ENCODE measurements around the gene LAMP5.

Gene LAMP5

DNA sequence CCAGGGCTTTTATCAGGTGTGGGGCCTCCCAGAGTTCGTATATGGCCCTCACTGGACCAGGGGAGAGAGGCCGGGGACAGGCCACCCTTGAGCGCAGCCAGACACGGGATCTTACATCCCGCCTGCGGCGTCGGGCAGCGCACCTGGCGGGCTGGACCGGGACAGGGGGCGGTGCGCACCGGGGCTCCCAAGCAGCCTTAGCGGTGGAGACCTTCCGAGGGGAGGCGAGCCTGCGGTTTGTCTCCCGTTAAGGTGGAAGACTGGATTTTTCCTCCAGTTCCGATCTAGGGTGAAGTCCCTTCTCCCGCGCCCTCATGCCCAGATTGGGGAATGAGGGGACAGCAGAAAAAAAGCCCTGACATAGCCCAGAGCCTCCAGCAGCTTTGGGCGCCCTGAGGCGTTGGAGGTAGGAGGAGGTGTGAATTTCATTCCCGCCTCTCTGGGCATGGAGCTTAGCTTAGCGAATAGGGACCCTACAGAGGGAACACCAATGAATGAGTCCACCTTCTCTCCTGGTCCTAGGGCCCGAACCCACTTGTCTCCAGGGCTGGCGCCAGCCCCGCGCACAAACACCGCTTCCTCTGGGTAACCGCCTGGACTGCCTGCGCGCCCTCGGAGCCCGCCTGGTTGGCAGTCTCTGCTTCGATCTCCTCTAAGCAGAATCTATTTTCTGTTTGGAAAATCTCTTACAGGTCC lies 6.7 kb upstream of the LAMP5 start:
- Histone ChIP-seq H3K27ac (ENCODE audit: low read depth, low read length, poor library complexity, severe bottlenecking) (no peak overlapping the region), H3K36me3 (ENCODE audit: insufficient read depth, low read length) (no peaks in the 10 kb centered on the region), H3K9me3 (ENCODE audit: low read length) (no peaks in the 10 kb centered on the region), H3K9me2 (ENCODE audit: low read depth, low read length) (no peaks in the 10 kb centered on the region), H3K9ac (ENCODE audit: low read length) (no peak overlapping the region), H2AFZ (ENCODE audit: low read length) (no peak overlapping the region), H3K4me1 (ENCODE audit: insufficient read depth, low read length, severe bottlenecking) (no peaks in the 10 kb centered on the region), H3K4me2 (ENCODE audit: low read length) (no peak overlapping the region), H3K27me3 (ENCODE audit: insufficient read depth, low read length) (no peaks in the 10 kb centered on the region), H3F3A (ENCODE audit: insufficient read depth, low read length) (no peaks in the 10 kb centered on the region), H3K79me2 (ENCODE audit: insufficient read depth, low read length) (no peaks in the 10 kb centered on the region), H3K4me3 (ENCODE audit: low read depth, low read length, poor library complexity, severe bottlenecking) (no peak overlapping the region), H4K20me1 (ENCODE audit: insufficient read depth, low read length) (no peaks in the 10 kb centered on the region)
- no peak for TF ChIP-seq EZH2 (IDR thresholded peaks at IDR 0.05; ENCODE audit: borderline replicate concordance, low read length)
- TF ChIP-seq, protein P1, sequence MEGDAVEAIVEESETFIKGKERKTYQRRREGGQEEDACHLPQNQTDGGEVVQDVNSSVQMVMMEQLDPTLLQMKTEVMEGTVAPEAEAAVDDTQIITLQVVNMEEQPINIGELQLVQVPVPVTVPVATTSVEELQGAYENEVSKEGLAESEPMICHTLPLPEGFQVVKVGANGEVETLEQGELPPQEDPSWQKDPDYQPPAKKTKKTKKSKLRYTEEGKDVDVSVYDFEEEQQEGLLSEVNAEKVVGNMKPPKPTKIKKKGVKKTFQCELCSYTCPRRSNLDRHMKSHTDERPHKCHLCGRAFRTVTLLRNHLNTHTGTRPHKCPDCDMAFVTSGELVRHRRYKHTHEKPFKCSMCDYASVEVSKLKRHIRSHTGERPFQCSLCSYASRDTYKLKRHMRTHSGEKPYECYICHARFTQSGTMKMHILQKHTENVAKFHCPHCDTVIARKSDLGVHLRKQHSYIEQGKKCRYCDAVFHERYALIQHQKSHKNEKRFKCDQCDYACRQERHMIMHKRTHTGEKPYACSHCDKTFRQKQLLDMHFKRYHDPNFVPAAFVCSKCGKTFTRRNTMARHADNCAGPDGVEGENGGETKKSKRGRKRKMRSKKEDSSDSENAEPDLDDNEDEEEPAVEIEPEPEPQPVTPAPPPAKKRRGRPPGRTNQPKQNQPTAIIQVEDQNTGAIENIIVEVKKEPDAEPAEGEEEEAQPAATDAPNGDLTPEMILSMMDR (IDR thresholded peaks at IDR 0.05; ENCODE audit: low read length): no peak

- Histone ChIP-seq H3K9me3 (ENCODE audit: low read length) (no peaks in the 10 kb centered on the region), H3K9me2 (ENCODE audit: low read depth, low read length) (no peaks in the 10 kb centered on the region), H3K27me3 (ENCODE audit: insufficient read depth, low read length) (no peaks in the 10 kb centered on the region), H3F3A (ENCODE audit: insufficient read depth, low read length) (no peaks in the 10 kb centered on the region), H3K4me2 (ENCODE audit: low read length) (no peak overlapping the region), H3K4me3 (ENCODE audit: low read depth, low read length, poor library complexity, severe bottlenecking) (no peak overlapping the region), H3K9ac (ENCODE audit: low read length) (no peak overlapping the region), H3K4me1 (ENCODE audit: insufficient read depth, low read length, severe bottlenecking) (no peaks in the 10 kb centered on the region), H4K20me1 (ENCODE audit: insufficient read depth, low read length) (no peaks in the 10 kb centered on the region), H3K27ac (ENCODE audit: low read depth, low read length, poor library complexity, severe bottlenecking) (no peak overlapping the region), H3K79me2 (ENCODE audit: insufficient read depth, low read length) (no peaks in the 10 kb centered on the region), H3K36me3 (ENCODE audit: insufficient read depth, low read length) (no peaks in the 10 kb centered on the region), H2AFZ (ENCODE audit: low read length) (no peak overlapping the region)
- TF ChIP-seq EZH2 (IDR thresholded peaks at IDR 0.05; ENCODE audit: borderline replicate concordance, low read length): no peak
- TF ChIP-seq, protein P1 (IDR thresholded peaks at IDR 0.05; ENCODE audit: low read length): no peak
Observed at GRCh38 chr20:9508240-9508661, 6.1 kb upstream of the LAMP5 start.

DNA sequence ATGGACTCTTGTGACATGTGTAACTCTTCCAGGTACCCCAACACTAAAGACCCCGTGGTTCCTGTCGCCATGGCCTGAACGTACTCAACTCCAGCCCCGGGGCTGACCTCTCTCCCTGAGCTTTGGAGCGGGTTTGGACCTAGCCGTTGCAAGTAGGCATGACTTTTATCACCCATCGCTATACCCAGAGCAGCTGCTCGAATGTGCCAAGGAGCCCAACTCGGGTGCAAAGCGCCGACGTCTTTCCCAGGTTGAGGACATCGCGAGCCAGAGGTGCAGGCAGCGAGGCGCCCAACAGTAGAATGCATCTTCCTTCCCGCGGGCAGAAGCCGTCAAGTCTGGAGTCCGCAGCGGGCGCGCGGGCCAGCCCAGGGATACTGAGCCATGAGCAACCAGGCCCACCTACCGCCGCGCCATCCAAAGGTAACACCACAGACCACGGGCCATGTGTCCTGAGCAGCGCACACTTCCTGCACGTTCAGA lies 5.7 kb upstream of the LAMP5 start:
- Histone ChIP-seq H2AFZ (ENCODE audit: low read length) (no peak overlapping the region), H3K4me1 (ENCODE audit: insufficient read depth, low read length, severe bottlenecking) (no peaks in the 10 kb centered on the region), H3F3A (ENCODE audit: insufficient read depth, low read length) (no peaks in the 10 kb centered on the region), H3K9me3 (ENCODE audit: low read length) (no peaks in the 10 kb centered on the region), H3K27ac (ENCODE audit: low read depth, low read length, poor library complexity, severe bottlenecking) (no peak overlapping the region), H3K4me3 (ENCODE audit: low read depth, low read length, poor library complexity, severe bottlenecking) (no peak overlapping the region), H3K4me2 (ENCODE audit: low read length) (no peak overlapping the region), H3K27me3 (ENCODE audit: insufficient read depth, low read length) (no peaks in the 10 kb centered on the region), H4K20me1 (ENCODE audit: insufficient read depth, low read length) (no peaks in the 10 kb centered on the region), H3K79me2 (ENCODE audit: insufficient read depth, low read length) (no peaks in the 10 kb centered on the region), H3K9me2 (ENCODE audit: low read depth, low read length) (no peaks in the 10 kb centered on the region), H3K36me3 (ENCODE audit: insufficient read depth, low read length) (no peaks in the 10 kb centered on the region), H3K9ac (ENCODE audit: low read length) (no peak overlapping the region)
- TF ChIP-seq, protein P1 (IDR thresholded peaks at IDR 0.05; ENCODE audit: low read length): no peak
- TF ChIP-seq EZH2 (IDR thresholded peaks at IDR 0.05; ENCODE audit: borderline replicate concordance, low read length): no peak

Data from OCI-LY1 (cell line).